Adrenal gland (tissue), 12 donors: ENCODE data around the gene PSMG4. TPM values are rescaled to one million over a fixed set of nuclear protein-coding genes. Genes with fewer than 3 reads are reported as not detected.
"Not testable (repeated sequence)": the region's sequence is repeated elsewhere in the genome, so short reads cannot be mapped to it uniquely, and the experiment has no call there.

ENCODE experiments used
- DNase-seq, 7 donors: peaks; one replicate each; pipeline ENCODE4 v3.0.0-alpha.2; 2019 to 2020
- H3K27ac ChIP-seq, 5 donors: fragments of 200-600 bp; sonication (generic) in 4 of 5; 1 replicate in 3 of 5; 2 replicates in 2 of 5; pipeline versions ENCODE4 v1.5.1 to v1.8.0; 2016 to 2020; ENCODE audit warnings: mild to moderate bottlenecking in 1 of 5
- H3K27me3 ChIP-seq: fragments of 200-600 bp; 2 replicates; pipeline ENCODE4 v1.8.0; 2021
- H3K36me3 ChIP-seq, 2 donors: fragments of 200-600 bp; replicated peaks in 1 of 2; 1 replicate in 1 of 2; 2 replicates in 1 of 2; pipeline versions ENCODE4 v1.5.1 to v1.8.0; 2018 to 2022
- H3K4me1 ChIP-seq, 2 donors: fragments of 200-600 bp; replicated peaks in 1 of 2; 1 replicate in 1 of 2; 2 replicates in 1 of 2; pipeline versions ENCODE4 v1.5.1 to v1.8.0; 2018 to 2021
- H3K4me3 ChIP-seq, 4 donors: fragments of 200-600 bp; sonication (generic) in 3 of 4; one replicate each; pipeline ENCODE4 v1.5.1; 2016 to 2018
- H3K9me3 ChIP-seq, 3 donors: fragments of 200-600 bp; sonication (generic) in 1 of 3; replicated peaks in 1 of 3; 1 replicate in 2 of 3; 2 replicates in 1 of 3; pipeline versions ENCODE4 v1.5.1 to v1.8.0; 2016 to 2021
- CTCF ChIP-seq, 6 experiments: fragments of 450-650 bp in 4 of 6; fragments of 200-600 bp in 2 of 6; sonication (generic) in 1 of 6; IDR thresholded peaks; 1 replicate in 5 of 6; 2 replicates in 1 of 6; pipeline versions ENCODE4 v1.5.1 to v1.8.0; 2016 to 2021; ENCODE audit warnings: antibody characterized with exemption in 6 of 6, mild to moderate bottlenecking in 2 of 6, moderate library complexity in 1 of 6
- POLR2A ChIP-seq, 2 donors: fragments of 450-650 bp; IDR thresholded peaks; one replicate each; pipeline ENCODE4 v1.6.1; 2017; ENCODE audit warnings: antibody characterized with exemption in 2 of 2, mild to moderate bottlenecking in 2 of 2, moderate library complexity in 1 of 2
- WGBS, 4 donors: extraction: QIAGEN DNeasy Blood & Tissue Kit in 2 of 4; methylation state at CpG; one replicate each; pipeline versions ENCODE4 v1.1.5 to v1.1.7; 2013 to 2017; 5-methylcytosine and 5-hydroxymethylcytosine counted together
- intact Hi-C, 2 donors: fragments of 100-400 bp; cut with DNase I; formaldehyde crosslinking; loops; one replicate each; pipeline versions ENCODE4 v1.14.1 to v1.15.0; 2022 to 2023
- polyA plus RNA-seq, 3 donors: library from polyadenylated mRNA; stranded (reverse); fragments of 200-250 nt in 2 of 3; fragments of 350-450 nt in 1 of 3; fragmentation: Illumina TruSeq in 1 of 3; extraction: RNeasy Lipid Tissue Mini Kit (QIAGEN cat#74804) in 1 of 3; gene quantifications; one replicate each; pipeline ENCODE4 v1.2.3, GENCODE V29; 2013 to 2014
- total RNA-seq, 9 donors: library from RNA; depleted of rRNA in 4 of 9; stranded (reverse); fragments of >200 nt in 4 of 9; fragments of 120-200 nt in 1 of 9; fragmentation: NEBNext Ultra II Directional in 1 of 9; extraction: Animal tissue kit (Norgen Biotek cat#: 25700) in 1 of 9; gene quantifications; one replicate each; pipeline versions ENCODE4 v1.1.0 to v1.2.4, GENCODE V29; 2013 to 2023
- donor health status: healthy with polysubstance abuse.
- donor health status: Bipolar disorder and iron deficiency.
- donor health status: DM: yes; HTN: yes; CAD: no.
- donor health status: DM: no; HTN: no; CAD: no.
- donor health status: DM: no; HTN: no; CAD: no.
- donor health status: DM: yes; HTN: yes; CAD: no.

Gene PSMG4
- total and polyA plus RNA-seq, 12 donors = 4.9 to 87.5 (median 20.0) TPM

GRCh38 chr6:3237761-3238662 is 20.7 kb upstream of the PSMG4 start:
- intact Hi-C loops = no loop called here
- peak in 2 of 7 donors; percentile 40 to 49 for DNase-seq
- Histone ChIP-seq H3K27me3 (peaks cover 15% of the 10 kb centered on the region), H3K9me3 (no peaks in the 10 kb centered on the region), H3K4me1 (no peaks in the 10 kb centered on the region), H3K27ac (peak overlapping the region in 1 of 5 donors; percentile 20), H3K36me3 (no peaks in the 10 kb centered on the region), H3K4me3 (no peak overlapping the region)
- TF ChIP-seq POLR2A (IDR thresholded peaks at IDR 0.05) (no peak), CTCF (IDR thresholded peaks at IDR 0.05) (no peak)
- WGBS, 4 donors = 68 to 79% (median 72%) methylated on average over 20 to 24 of the region's 24 CpGs

GRCh38 chr6:3239110-3239830 is 19.5 kb upstream of the PSMG4 start:
- no peak for TF ChIP-seq POLR2A (IDR thresholded peaks at IDR 0.05)
- no peak for TF ChIP-seq CTCF (IDR thresholded peaks at IDR 0.05)
- H3K4me1 ChIP-seq = no peaks in the 10 kb centered on the region
- H3K36me3 ChIP-seq = no peaks in the 10 kb centered on the region
- peaks cover 12% of the 10 kb centered on the region for H3K27me3 ChIP-seq
- WGBS, 4 donors = 84 to 89% (median 87%) methylated on average over 11 to 13 of the region's 13 CpGs
- no peaks in the 10 kb centered on the region for H3K9me3 ChIP-seq
- no peak overlapping the region for H3K4me3 ChIP-seq
- no peak overlapping the region for H3K27ac ChIP-seq
- intact Hi-C loops = no loop called here
- peak in 1 of 7 donors; percentile 39 for DNase-seq

- Histone ChIP-seq H3K27ac (no peak overlapping the region), H3K36me3 (no peaks in the 10 kb centered on the region), H3K4me3 (no peak overlapping the region), H3K4me1 (no peaks in the 10 kb centered on the region), H3K9me3 (no peaks in the 10 kb centered on the region), H3K27me3 (peaks cover 4% of the 10 kb centered on the region)
- intact Hi-C loops = loop anchor here in 1 of 2 donors (10.0 kb wide), 1 partner anchor 76 kb away; no protein-coding TSS in a partner anchor
- DNase-seq = no peak
- WGBS, 4 donors = 67 to 82% (median 76%) methylated on average over 7 of the region's 7 CpGs
- TF ChIP-seq POLR2A (IDR thresholded peaks at IDR 0.05) (no peak), CTCF (IDR thresholded peaks at IDR 0.05) (no peak)
Observed at GRCh38 chr6:3240595-3240994, 18.2 kb upstream of the PSMG4 start.

- WGBS, 4 donors = 89 to 96% (median 91%) methylated on average over 4 of the region's 4 CpGs
- H3K9me3 ChIP-seq, H3K36me3 ChIP-seq, H3K4me3 ChIP-seq, H3K27ac ChIP-seq, H3K4me1 ChIP-seq, DNase-seq, H3K27me3 ChIP-seq: not testable (repeated sequence)
- intact Hi-C loops = loop anchor here in 1 of 2 donors (10.0 kb wide), 1 partner anchor 77 kb away; no protein-coding TSS in a partner anchor
Observed at GRCh38 chr6:3241745-3242144, 17.0 kb upstream of the PSMG4 start.
